ENCODE data around the gene TAF3.

TAF3 gene

GRCh38 chr10:7866176-7866575, 47.9 kb downstream of the TAF3 start:
- Histone ChIP-seq H3K4me3 (no peak overlapping the region), H3K27ac (no peak overlapping the region)

GRCh38 chr10:7872041-7872442, 53.7 kb downstream of the TAF3 start:
- Histone ChIP-seq H3K27ac (peak overlapping the region in 1 of 21 experiments; percentile 16), H3K4me3 (peak overlapping the region in 1 of 7 experiments; percentile 28)

- Histone ChIP-seq H3K4me3 (no peak overlapping the region), H3K27ac (peak overlapping the region in 1 of 21 experiments; percentile 14)
These were observed 56.6 kb downstream of the TAF3 start for GRCh38 chr10:7874864-7875263.

GRCh38 chr10:7876541-7877127, 58.3 kb downstream of the TAF3 start:
- no peak overlapping the region for H3K4me3 ChIP-seq
- H3K27ac ChIP-seq, result no peak overlapping the region

GRCh38 chr10:7881119-7881518, 62.8 kb downstream of the TAF3 start:
- no peak overlapping the region for H3K27ac ChIP-seq
- H3K4me3 ChIP-seq, result no peak overlapping the region

- H3K27ac ChIP-seq, result no peak overlapping the region
- no peak overlapping the region for H3K4me3 ChIP-seq
These were observed 67.8 kb downstream of the TAF3 start for GRCh38 chr10:7886056-7886455.

GRCh38 chr10:7887174-7887816, 69.0 kb downstream of the TAF3 start:
- no peak overlapping the region for H3K4me3 ChIP-seq
- no peak overlapping the region for H3K27ac ChIP-seq

GRCh38 chr10:7889947-7890542, 71.7 kb downstream of the TAF3 start:
- Histone ChIP-seq H3K27ac (no peak overlapping the region), H3K4me3 (no peak overlapping the region)

GRCh38 chr10:7890781-7891180, 72.5 kb downstream of the TAF3 start:
- Histone ChIP-seq H3K27ac (no peak overlapping the region), H3K4me3 (no peak overlapping the region)

- Histone ChIP-seq H3K4me3 (no peak overlapping the region), H3K27ac (no peak overlapping the region)
These were observed 73.3 kb downstream of the TAF3 start for GRCh38 chr10:7891634-7892033.

- H3K4me3 ChIP-seq, result no peak overlapping the region
These were observed 73.8 kb downstream of the TAF3 start for GRCh38 chr10:7892146-7892545.

GRCh38 chr10:7895699-7896090, 77.4 kb downstream of the TAF3 start:
- H3K4me3 ChIP-seq, result no peak overlapping the region
- H3K27ac ChIP-seq, result no peak overlapping the region

More at GRCh38 chr10:7892146-7892545, 73.8 kb downstream of the TAF3 start:
- no peak overlapping the region for H3K27ac ChIP-seq

- H3K4me3 ChIP-seq, result no peak overlapping the region
- H3K27ac ChIP-seq, result no peak overlapping the region
These were observed 78.0 kb downstream of the TAF3 start for GRCh38 chr10:7896297-7896696.

GRCh38 chr10:7901256-7901655, 83.0 kb downstream of the TAF3 start:
- no peak overlapping the region for H3K4me3 ChIP-seq
- no peak overlapping the region for H3K27ac ChIP-seq

GRCh38 chr10:7902413-7902812, 84.1 kb downstream of the TAF3 start:
- no peak overlapping the region for H3K27ac ChIP-seq
- H3K4me3 ChIP-seq, result no peak overlapping the region

- H3K27ac ChIP-seq, result no peak overlapping the region
- H3K4me3 ChIP-seq, result no peak overlapping the region
These were observed 85.5 kb downstream of the TAF3 start for GRCh38 chr10:7903851-7904250.

GRCh38 chr10:7906128-7906527, 87.8 kb downstream of the TAF3 start:
- H3K4me3 ChIP-seq, result no peak overlapping the region
- no peak overlapping the region for H3K27ac ChIP-seq

GRCh38 chr10:7908541-7909210, 90.4 kb downstream of the TAF3 start:
- Histone ChIP-seq H3K27ac (no peak overlapping the region), H3K4me3 (no peak overlapping the region)

- Histone ChIP-seq H3K27ac (no peak overlapping the region), H3K4me3 (no peak overlapping the region)
These were observed 95.0 kb downstream of the TAF3 start for GRCh38 chr10:7913126-7913872.

- Histone ChIP-seq H3K27ac (no peak overlapping the region), H3K4me3 (no peak overlapping the region)
These were observed 97.7 kb downstream of the TAF3 start for GRCh38 chr10:7915923-7916536.

All from skin epidermis (tissue), 12 donors.